Measurements from ENCODE around the gene WWOX.

- TF ChIP-seq, protein P1, sequence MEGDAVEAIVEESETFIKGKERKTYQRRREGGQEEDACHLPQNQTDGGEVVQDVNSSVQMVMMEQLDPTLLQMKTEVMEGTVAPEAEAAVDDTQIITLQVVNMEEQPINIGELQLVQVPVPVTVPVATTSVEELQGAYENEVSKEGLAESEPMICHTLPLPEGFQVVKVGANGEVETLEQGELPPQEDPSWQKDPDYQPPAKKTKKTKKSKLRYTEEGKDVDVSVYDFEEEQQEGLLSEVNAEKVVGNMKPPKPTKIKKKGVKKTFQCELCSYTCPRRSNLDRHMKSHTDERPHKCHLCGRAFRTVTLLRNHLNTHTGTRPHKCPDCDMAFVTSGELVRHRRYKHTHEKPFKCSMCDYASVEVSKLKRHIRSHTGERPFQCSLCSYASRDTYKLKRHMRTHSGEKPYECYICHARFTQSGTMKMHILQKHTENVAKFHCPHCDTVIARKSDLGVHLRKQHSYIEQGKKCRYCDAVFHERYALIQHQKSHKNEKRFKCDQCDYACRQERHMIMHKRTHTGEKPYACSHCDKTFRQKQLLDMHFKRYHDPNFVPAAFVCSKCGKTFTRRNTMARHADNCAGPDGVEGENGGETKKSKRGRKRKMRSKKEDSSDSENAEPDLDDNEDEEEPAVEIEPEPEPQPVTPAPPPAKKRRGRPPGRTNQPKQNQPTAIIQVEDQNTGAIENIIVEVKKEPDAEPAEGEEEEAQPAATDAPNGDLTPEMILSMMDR (IDR thresholded peaks at IDR 0.05) = no peak
- TF ChIP-seq POLR2A (IDR thresholded peaks at IDR 0.05) = no peak
Measured at GRCh38 chr16:78443542-78444364, 344.3 kb downstream of the WWOX start.
